Activated T-helper 9 cell treated with anti-CD3 and anti-CD28 coated beads, Interleukin-2, amount 50 U/mL, for 16 hours (primary cell): Measurements from ENCODE around the gene PCSK9.
"Not testable (repeated sequence)": the region's sequence is repeated elsewhere in the genome, so short reads cannot be mapped to it uniquely, and the experiment has no call there.

ENCODE experiments used
- DNase-seq: peaks from one replicate; pipeline ENCODE4 v3.0.0-alpha.2; 2020; ENCODE audit warnings: low read depth

PCSK9 gene

GRCh38 chr1:55079651-55080050 is 40.3 kb downstream of the PCSK9 start:
- no peak for DNase-seq

- no peak for DNase-seq
Observed at GRCh38 chr1:55081188-55081904, 42.0 kb downstream of the PCSK9 start.

GRCh38 chr1:55081905-55082296 is 42.6 kb downstream of the PCSK9 start:
- no peak for DNase-seq

DNA sequence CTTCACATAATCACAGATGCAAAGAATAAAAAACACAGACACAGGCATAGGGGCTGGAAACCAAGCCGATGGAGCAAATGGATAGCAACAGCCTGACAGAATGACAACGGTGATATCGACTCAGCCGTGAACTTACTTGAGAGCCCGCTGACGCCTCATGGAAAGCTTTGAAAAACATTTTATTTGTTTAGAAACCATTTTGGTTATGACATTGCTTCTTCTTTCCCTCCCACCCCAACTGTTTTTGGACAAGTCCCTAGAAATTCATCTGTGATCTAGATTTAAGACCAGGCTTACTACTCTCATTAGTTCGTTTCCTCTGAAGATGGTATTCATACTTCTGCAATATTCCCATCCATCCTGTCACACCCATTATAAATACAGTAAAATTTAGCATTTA is 44.9 kb downstream of the PCSK9 start:
- DNase-seq = no peak

- no peak for DNase-seq
Observed at GRCh38 chr1:55087439-55087838, 48.1 kb downstream of the PCSK9 start.

- DNase-seq = no peak
Observed at GRCh38 chr1:55088413-55088812, 49.1 kb downstream of the PCSK9 start.

GRCh38 chr1:55089683-55090082 is 50.3 kb downstream of the PCSK9 start:
- no peak for DNase-seq

DNA sequence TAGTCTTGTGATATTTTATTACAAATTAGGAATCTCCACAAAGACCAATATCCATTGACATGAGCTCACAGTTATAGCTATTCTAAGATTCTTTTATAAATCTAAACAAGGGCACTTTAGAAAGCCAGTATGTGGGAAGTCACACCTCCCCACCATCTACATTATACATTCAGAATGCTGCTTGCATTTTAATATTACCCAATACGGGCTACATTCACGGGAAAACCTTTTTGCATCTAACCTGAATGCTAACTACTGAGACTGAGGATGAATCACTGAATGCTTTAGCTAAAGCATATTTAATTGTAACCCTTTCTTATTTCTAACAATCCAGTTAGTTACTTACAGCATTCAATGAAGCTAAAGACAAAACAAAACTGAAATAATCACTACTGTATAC is 53.1 kb downstream of the PCSK9 start:
- no peak for DNase-seq

DNA sequence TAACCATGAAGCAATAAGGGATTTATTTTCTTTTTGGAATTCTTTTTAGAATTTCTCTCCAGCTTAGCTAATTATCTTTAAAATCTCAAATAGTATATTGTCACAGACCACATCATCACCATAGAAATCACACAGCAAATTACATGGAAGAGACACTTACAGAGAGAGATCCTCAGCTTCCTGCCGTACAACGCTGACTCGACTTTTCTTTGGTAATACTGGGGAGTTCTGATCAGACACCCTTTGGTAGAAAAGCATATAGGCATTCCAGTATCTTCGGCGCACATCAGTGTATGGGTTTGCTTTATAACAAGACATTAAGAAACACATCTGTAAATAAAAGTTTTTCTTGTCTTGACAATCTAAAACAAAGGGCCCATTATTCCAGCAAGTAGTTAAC is 55.7 kb downstream of the PCSK9 start:
- DNase-seq = no peak

DNA sequence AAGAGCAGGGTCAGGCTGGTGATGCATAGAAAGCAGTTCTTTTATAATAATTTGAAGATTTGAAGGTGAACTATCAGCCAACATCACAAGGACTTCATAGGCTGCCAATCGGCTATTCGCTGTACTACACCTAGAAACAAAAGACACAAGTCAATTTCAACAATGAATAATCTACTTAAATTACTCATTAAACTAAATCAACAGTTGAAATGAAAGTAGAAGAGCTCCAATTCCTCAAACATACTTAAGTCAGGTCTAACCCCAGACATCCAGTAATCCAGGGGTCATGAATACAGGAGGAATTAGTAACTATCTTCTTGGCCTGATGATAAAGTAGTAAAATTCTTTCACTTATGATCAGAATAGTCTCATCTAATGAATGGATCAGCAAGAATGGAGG is 64.5 kb downstream of the PCSK9 start:
- no peak for DNase-seq

GRCh38 chr1:55107101-55107500 is 67.8 kb downstream of the PCSK9 start:
- no peak for DNase-seq

- DNase-seq = not testable (repeated sequence)
Observed at GRCh38 chr1:55109005-55109404, 69.7 kb downstream of the PCSK9 start.
